Spleen (tissue), 11 donors: ENCODE measurements around the gene MCRIP1. TPM values are rescaled to one million over a fixed set of nuclear protein-coding genes. Genes with fewer than 3 reads are reported as not detected.

ENCODE experiments used
- DNase-seq: peaks from one replicate; pipeline ENCODE4 v3.0.0-alpha.2; 2020
- H3K27ac ChIP-seq, 8 donors: fragments of 200-600 bp; sonication (generic) in 7 of 8; 1 replicate in 4 of 8; 2 replicates in 4 of 8; pipeline versions ENCODE4 v1.5.0 to v1.8.0; 2016 to 2021; ENCODE audit warnings: inconsistent platforms in 4 of 8, mild to moderate bottlenecking in 4 of 8, moderate library complexity in 1 of 8
- H3K27me3 ChIP-seq, 7 donors: fragments of 200-600 bp; sonication (generic) in 6 of 7; replicated peaks in 1 of 7; 1 replicate in 4 of 7; 2 replicates in 3 of 7; pipeline versions ENCODE4 v1.5.0 to v1.8.0; 2016 to 2021; ENCODE audit warnings: inconsistent platforms in 3 of 7, mild to moderate bottlenecking in 1 of 7
- H3K36me3 ChIP-seq, 6 donors: fragments of 200-600 bp; sonication (generic) in 5 of 6; 1 replicate in 4 of 6; 2 replicates in 2 of 6; pipeline versions ENCODE4 v1.5.0 to v1.8.0; 2016 to 2021; ENCODE audit warnings: inconsistent platforms in 2 of 6
- H3K4me1 ChIP-seq, 6 donors: fragments of 200-600 bp; sonication (generic) in 5 of 6; 1 replicate in 3 of 6; 2 replicates in 3 of 6; pipeline versions ENCODE4 v1.5.0 to v1.8.0; 2016 to 2021; ENCODE audit warnings: inconsistent platforms in 3 of 6
- H3K4me3 ChIP-seq, 8 donors: fragments of 200-600 bp; sonication (generic) in 7 of 8; 1 replicate in 4 of 8; 2 replicates in 4 of 8; pipeline versions ENCODE4 v1.5.0 to v1.8.0; 2016 to 2021; ENCODE audit warnings: inconsistent platforms in 4 of 8, mild to moderate bottlenecking in 4 of 8, moderate library complexity in 2 of 8
- H3K9me3 ChIP-seq, 8 donors: fragments of 200-600 bp; sonication (generic) in 7 of 8; 1 replicate in 4 of 8; 2 replicates in 4 of 8; pipeline versions ENCODE4 v1.5.0 to v1.8.0; 2016 to 2021; ENCODE audit warnings: inconsistent platforms in 4 of 8
- CTCF ChIP-seq, 11 experiments: fragments of 200-600 bp in 7 of 11; fragments of 450-650 bp in 4 of 11; sonication (generic) in 4 of 11; IDR thresholded peaks in 8 of 11; conservative IDR thresholded peaks in 3 of 11; 1 replicate in 7 of 11; 2 replicates in 4 of 11; pipeline versions ENCODE4 v1.4.0 to v1.8.0; 2016 to 2021; ENCODE audit warnings: antibody characterized with exemption in 11 of 11, inconsistent platforms in 4 of 11, mild to moderate bottlenecking in 1 of 11
- POLR2A ChIP-seq, 3 donors: fragments of 450-650 bp; IDR thresholded peaks; one replicate each; pipeline ENCODE4 v1.5.1; 2017; ENCODE audit warnings: antibody characterized with exemption in 3 of 3, mild to moderate bottlenecking in 1 of 3
- POLR2AphosphoS5 ChIP-seq, 3 donors: sonication (generic); formaldehyde crosslinking; IDR thresholded peaks; one replicate each; pipeline ENCODE4 v1.5.1; 2017; ENCODE audit warnings: antibody characterized with exemption in 3 of 3
- WGBS, 5 donors: extraction: QIAGEN DNeasy Blood & Tissue Kit in 3 of 5; methylation state at CpG; one replicate each; pipeline versions ENCODE4 v1.1.5 to v1.1.7; 2013 to 2018; 5-methylcytosine and 5-hydroxymethylcytosine counted together
- intact Hi-C: fragments of 100-400 bp; cut with DNase I; formaldehyde crosslinking; loops from one replicate; pipeline ENCODE4 v1.15.0; 2023; ENCODE audit warnings: low total_unique reads
- polyA plus RNA-seq, 3 donors: library from polyadenylated mRNA; stranded (reverse); fragments of 200-250 nt; gene quantifications; one replicate each; pipeline ENCODE4 v1.2.1, GENCODE V29; 2013
- total RNA-seq, 7 donors: library from RNA; depleted of rRNA in 3 of 7; stranded (reverse); fragments of >200 nt in 3 of 7; fragmentation: NEBNext Ultra II Directional in 4 of 7; extraction: Animal tissue kit (Norgen Biotek cat#: 25700) in 4 of 7; gene quantifications; one replicate each; pipeline versions ENCODE4 v1.1.0 to v1.2.1, GENCODE V29; 2016 to 2021
- donor health status: healthy with polysubstance abuse.
- donor health status: DM: no; HTN: no; CAD: no; lungs with moderate emphysema.
- donor health status: DM: no; HTN: no; CAD: no.
- donor health status: Bipolar disorder and iron deficiency.
- donor health status: healthy.
- donor health status: DM: no; HTN: no; CAD: no.
- donor health status: DM: yes; HTN: yes; CAD: no.

MCRIP1 gene
- total and polyA plus RNA-seq, 10 donors, result 47.5 to 182 (median 64.6) TPM

GRCh38 chr17:81804559-81805399 is 28.3 kb downstream of the MCRIP1 start:
- TF ChIP-seq POLR2AphosphoS5 (IDR thresholded peaks at IDR 0.05), result no peak
- no peak for TF ChIP-seq CTCF (IDR thresholded peaks at IDR 0.05 in 8 of 11, conservative IDR thresholded peaks at IDR 0.05 in 3 of 11)
- TF ChIP-seq POLR2A (IDR thresholded peaks at IDR 0.05), result no peak
- no peak overlapping the region for H3K27ac ChIP-seq

GRCh38 chr17:81803728-81804558 is 29.1 kb downstream of the MCRIP1 start, which contains the start of gene GCGR:
TSS of gene GCGR (plus strand) at chr17:81804150. CDS start at chr17:81809019, 4,869 bp downstream.
- H3K4me3 ChIP-seq, result peak within 1 kb of the TSS in 2 of 8 donors; percentile 4 to 49
- no peak for DNase-seq
- H3K9me3 ChIP-seq, result no peaks in the 10 kb centered on the region
- no peak within 1 kb of the TSS for H3K27ac ChIP-seq
- TF ChIP-seq CTCF (IDR thresholded peaks at IDR 0.05 in 8 of 11, conservative IDR thresholded peaks at IDR 0.05 in 3 of 11) (no peak), POLR2AphosphoS5 (IDR thresholded peaks at IDR 0.05) (no peak), POLR2A (IDR thresholded peaks at IDR 0.05) (no peak)
- WGBS, 5 donors, result 2 to 5% (median 2%) methylated on average over 21 to 110 of the region's 110 CpGs
- H3K27me3 ChIP-seq, result peaks cover 0 to 98% (median 71%) of the 10 kb centered on the region in 7 donors
- H3K36me3 ChIP-seq, result no peaks in the 10 kb centered on the region
- intact Hi-C loops, result no loop called here
- peaks cover 8 to 26% (median 21%) of the 10 kb centered on the region in 6 donors for H3K4me1 ChIP-seq

More at GRCh38 chr17:81804559-81805399, 28.3 kb downstream of the MCRIP1 start:
- H3K4me3 ChIP-seq, result peak overlapping the region in 2 of 8 donors; percentile 4 to 49
- 6 to 10% (median 8%) methylated on average over 12 to 65 of the region's 65 CpGs for WGBS, 5 donors
- intact Hi-C loops, result no loop called here
- H3K36me3 ChIP-seq, result no peaks in the 10 kb centered on the region
- peaks cover 8 to 26% (median 21%) of the 10 kb centered on the region in 6 donors for H3K4me1 ChIP-seq
- no peak for DNase-seq
- peaks cover 0 to 100% (median 72%) of the 10 kb centered on the region in 7 donors for H3K27me3 ChIP-seq
- no peaks in the 10 kb centered on the region for H3K9me3 ChIP-seq

GRCh38 chr17:81802856-81803643 is 30.0 kb downstream of the MCRIP1 start:
- Histone ChIP-seq H3K4me1 (peaks cover 8 to 26% (median 21%) of the 10 kb centered on the region in 6 donors), H3K4me3 (peak overlapping the region in 1 of 8 donors; percentile 49), H3K36me3 (no peaks in the 10 kb centered on the region), H3K9me3 (no peaks in the 10 kb centered on the region), H3K27me3 (peaks cover 0 to 89% (median 70%) of the 10 kb centered on the region in 7 donors), H3K27ac (no peak overlapping the region)
- TF ChIP-seq POLR2A (IDR thresholded peaks at IDR 0.05) (no peak), POLR2AphosphoS5 (IDR thresholded peaks at IDR 0.05) (no peak), CTCF (IDR thresholded peaks at IDR 0.05 in 8 of 11, conservative IDR thresholded peaks at IDR 0.05 in 3 of 11) (no peak)
- intact Hi-C loops, result no loop called here
- WGBS, 5 donors, result 30 to 33% (median 31%) methylated on average over 23 to 26 of the region's 26 CpGs
- DNase-seq, result no peak
